ENCODE data around the gene ADD2.
"Not testable (repeated sequence)": the region's sequence is repeated elsewhere in the genome, so short reads cannot be mapped to it uniquely, and the experiment has no call there.

The ADD2 gene

GRCh38 chr2:70767699-70768589, at the start of gene ADD2:
Gene ADD2 (minus strand): TSS chr2:70768200. CDS start chr2:70706408, 61,792 bp downstream.
- Mint-ChIP-seq H3K9me3 (no peaks in the 10 kb centered on the region), H3K27ac (peak within 1 kb of the TSS; percentile 92), H3K36me3 (no peaks in the 10 kb centered on the region), H3K27me3 (peaks cover 19 to 22% of the 10 kb centered on the region in 2 donors), H3K4me1 (peaks cover 13 to 21% of the 10 kb centered on the region in 2 donors), H3K4me3 (peak within 1 kb of the TSS; percentile 92 to 93)
- DNase-seq: peak; percentile 42
- peak; percentile 83 to 85 for ATAC-seq (replicated peaks)

- Mint-ChIP-seq H3K27ac (no peak overlapping the region), H3K4me3 (no peak overlapping the region), H3K27me3 (peaks cover 34 to 53% of the 10 kb centered on the region in 2 donors), H3K36me3 (no peaks in the 10 kb centered on the region), H3K9me3 (no peaks in the 10 kb centered on the region), H3K4me1 (no peaks in the 10 kb centered on the region)
- DNase-seq (no peak), ATAC-seq (replicated peaks) (no peak)
Observed at GRCh38 chr2:70817284-70817954, 49.4 kb upstream of the ADD2 start.

GRCh38 chr2:70816726-70817125, 48.7 kb upstream of the ADD2 start:
- Mint-ChIP-seq H3K27ac (no peak overlapping the region), H3K4me3 (no peak overlapping the region), H3K4me1 (no peaks in the 10 kb centered on the region), H3K9me3 (no peaks in the 10 kb centered on the region), H3K27me3 (peaks cover 34 to 53% of the 10 kb centered on the region in 2 donors), H3K36me3 (no peaks in the 10 kb centered on the region)
- DNase-seq: no peak
- no peak for ATAC-seq (replicated peaks)

- no peak overlapping the region for H3K4me3 Mint-ChIP-seq
- H3K27ac Mint-ChIP-seq: no peak overlapping the region
- no peaks in the 10 kb centered on the region for H3K4me1 Mint-ChIP-seq
- H3K36me3 Mint-ChIP-seq: no peaks in the 10 kb centered on the region
- peaks cover 24 to 36% of the 10 kb centered on the region in 2 donors for H3K27me3 Mint-ChIP-seq
- no peaks in the 10 kb centered on the region for H3K9me3 Mint-ChIP-seq
- ATAC-seq (replicated peaks) (no peak), DNase-seq (no peak)
Observed at GRCh38 chr2:70808983-70809958, 41.3 kb upstream of the ADD2 start.

- Mint-ChIP-seq H3K4me3 (no peak overlapping the region), H3K4me1 (peaks cover 2 to 6% of the 10 kb centered on the region in 2 donors), H3K27me3 (peaks cover 23 to 26% of the 10 kb centered on the region in 2 donors), H3K9me3 (peaks cover 0 to 1% of the 10 kb centered on the region in 2 donors), H3K36me3 (no peaks in the 10 kb centered on the region), H3K27ac (no peak overlapping the region)
- ATAC-seq (replicated peaks): no peak
- DNase-seq: no peak
Observed at GRCh38 chr2:70807828-70808118, 39.8 kb upstream of the ADD2 start.

- Mint-ChIP-seq H3K27ac (no peak overlapping the region), H3K27me3 (peaks cover 23 to 26% of the 10 kb centered on the region in 2 donors), H3K9me3 (peaks cover 0 to 1% of the 10 kb centered on the region in 2 donors), H3K4me1 (peaks cover 2 to 6% of the 10 kb centered on the region in 2 donors), H3K36me3 (no peaks in the 10 kb centered on the region), H3K4me3 (no peak overlapping the region)
- no peak for ATAC-seq (replicated peaks)
- no peak for DNase-seq
Observed at GRCh38 chr2:70807102-70807827, 39.3 kb upstream of the ADD2 start.

- DNase-seq (no peak), ATAC-seq (replicated peaks) (no peak)
- no peak overlapping the region for H3K27ac Mint-ChIP-seq
- H3K9me3 Mint-ChIP-seq: peaks cover 0 to 1% of the 10 kb centered on the region in 2 donors
- no peaks in the 10 kb centered on the region for H3K36me3 Mint-ChIP-seq
- peaks cover 24 to 32% of the 10 kb centered on the region in 2 donors for H3K27me3 Mint-ChIP-seq
- H3K4me1 Mint-ChIP-seq: peaks cover 2 to 6% of the 10 kb centered on the region in 2 donors
- H3K4me3 Mint-ChIP-seq: no peak overlapping the region
Observed at GRCh38 chr2:70806620-70807019, 38.6 kb upstream of the ADD2 start.

GRCh38 chr2:70806013-70806412, 38.0 kb upstream of the ADD2 start:
- Mint-ChIP-seq H3K4me1 (peaks cover 2 to 6% of the 10 kb centered on the region in 2 donors), H3K27ac (no peak overlapping the region), H3K4me3 (no peak overlapping the region), H3K27me3 (peaks cover 30 to 38% of the 10 kb centered on the region in 2 donors), H3K36me3 (no peaks in the 10 kb centered on the region), H3K9me3 (peaks cover 0 to 1% of the 10 kb centered on the region in 2 donors)
- DNase-seq (no peak), ATAC-seq (replicated peaks) (no peak)

GRCh38 chr2:70801607-70802263, 33.7 kb upstream of the ADD2 start:
- Mint-ChIP-seq H3K4me1 (peaks cover 8 to 18% of the 10 kb centered on the region in 2 donors), H3K36me3 (peaks cover 6 to 12% of the 10 kb centered on the region in 2 donors), H3K27ac (no peak overlapping the region), H3K27me3 (peaks cover 39 to 42% of the 10 kb centered on the region in 2 donors), H3K9me3 (peaks cover 12 to 17% of the 10 kb centered on the region in 2 donors), H3K4me3 (no peak overlapping the region)
- no peak for DNase-seq
- ATAC-seq (replicated peaks): no peak

GRCh38 chr2:70799706-70800105, 31.7 kb upstream of the ADD2 start:
- no peak overlapping the region for H3K27ac Mint-ChIP-seq
- peaks cover 7 to 12% of the 10 kb centered on the region in 2 donors for H3K36me3 Mint-ChIP-seq

GRCh38 chr2:70797996-70798395, 30.0 kb upstream of the ADD2 start:
- Mint-ChIP-seq H3K9me3 (peaks cover 12 to 17% of the 10 kb centered on the region in 2 donors), H3K27me3 (peaks cover 55 to 58% of the 10 kb centered on the region in 2 donors), H3K36me3 (peaks cover 7 to 12% of the 10 kb centered on the region in 2 donors), H3K4me1 (peaks cover 14 to 40% of the 10 kb centered on the region in 2 donors)
- not testable (repeated sequence) for H3K4me3 Mint-ChIP-seq, DNase-seq, H3K27ac Mint-ChIP-seq
- peak; percentile 33 to 38 for ATAC-seq (replicated peaks)

More at GRCh38 chr2:70799706-70800105, 31.7 kb upstream of the ADD2 start:
- H3K4me3 Mint-ChIP-seq: no peak overlapping the region
- ATAC-seq (replicated peaks): no peak
- H3K9me3 Mint-ChIP-seq: peaks cover 12 to 18% of the 10 kb centered on the region in 2 donors
- DNase-seq: no peak
- H3K4me1 Mint-ChIP-seq: peaks cover 14 to 34% of the 10 kb centered on the region in 2 donors
- peaks cover 45 to 51% of the 10 kb centered on the region in 2 donors for H3K27me3 Mint-ChIP-seq

- H3K9me3 Mint-ChIP-seq: peaks cover 12 to 17% of the 10 kb centered on the region in 2 donors
- ATAC-seq (replicated peaks) (no peak), DNase-seq (no peak)
- H3K36me3 Mint-ChIP-seq: peaks cover 7 to 12% of the 10 kb centered on the region in 2 donors
- H3K27me3 Mint-ChIP-seq: peaks cover 55 to 60% of the 10 kb centered on the region in 2 donors
- no peak overlapping the region for H3K4me3 Mint-ChIP-seq
- H3K4me1 Mint-ChIP-seq: peaks cover 14 to 40% of the 10 kb centered on the region in 2 donors
- no peak overlapping the region for H3K27ac Mint-ChIP-seq
Observed at GRCh38 chr2:70797506-70797905, 29.5 kb upstream of the ADD2 start.

- H3K27me3 Mint-ChIP-seq: peaks cover 58 to 59% of the 10 kb centered on the region in 2 donors
Observed at GRCh38 chr2:70796262-70796661, 28.3 kb upstream of the ADD2 start.

More at GRCh38 chr2:70796262-70796661, 28.3 kb upstream of the ADD2 start:
- H3K9me3 Mint-ChIP-seq: peaks cover 12 to 17% of the 10 kb centered on the region in 2 donors
- ATAC-seq (replicated peaks) (no peak), DNase-seq (no peak)
- H3K27ac Mint-ChIP-seq: no peak overlapping the region
- peaks cover 16 to 40% of the 10 kb centered on the region in 2 donors for H3K4me1 Mint-ChIP-seq
- no peak overlapping the region for H3K4me3 Mint-ChIP-seq
- H3K36me3 Mint-ChIP-seq: peaks cover 7 to 12% of the 10 kb centered on the region in 2 donors
